ENCODE results near the gene CFL2. TPM values are rescaled to one million over a fixed set of nuclear protein-coding genes. Genes with fewer than 3 reads are reported as not detected.

CFL2 gene
- total RNA-seq, 1 donor from 2014 or later = 110 TPM

GRCh38 chr14:34722723-34723545, 8.5 kb upstream of the CFL2 start:
- no peaks in the 10 kb centered on the region for H3K36me3 Mint-ChIP-seq (ENCODE audit: low read depth, unreplicated experiment)
- no peak overlapping the region for H3K27ac Mint-ChIP-seq (ENCODE audit: unreplicated experiment)
- no peaks in the 10 kb centered on the region for H3K9me3 Mint-ChIP-seq (ENCODE audit: unreplicated experiment)
- peak; percentile 91 for TF ChIP-seq CTCF (IDR thresholded peaks at IDR 0.05; ENCODE audit: insufficient read depth, low read depth, low read length)
- no peak for TF ChIP-seq EZH2 (IDR thresholded peaks at IDR 0.05; ENCODE audit: insufficient read depth, low read length)
- Histone ChIP-seq H3K4me3 (ENCODE audit: insufficient read depth, low read depth, low read length) (no peak overlapping the region), H3K36me3 (ENCODE audit: insufficient read depth, low read length) (no peaks in the 10 kb centered on the region), H3K27ac (ENCODE audit: low read depth, low read length) (no peak overlapping the region), H3K79me2 (ENCODE audit: insufficient read depth, low read length) (no peaks in the 10 kb centered on the region), H3K4me2 (ENCODE audit: low read length) (peak overlapping the region; percentile 48), H3K9me3 (ENCODE audit: insufficient read depth, low read depth, low read length) (no peaks in the 10 kb centered on the region), H3K27me3 (ENCODE audit: insufficient read depth, low read length) (no peaks in the 10 kb centered on the region), H3K9ac (ENCODE audit: low read length) (no peak overlapping the region), H3K4me1 (ENCODE audit: insufficient read depth, low read length) (no peaks in the 10 kb centered on the region), H4K20me1 (ENCODE audit: insufficient read depth, low read length) (no peaks in the 10 kb centered on the region), H2AFZ (ENCODE audit: low read depth, low read length) (peak overlapping the region; percentile 36)
- H3K27me3 Mint-ChIP-seq (ENCODE audit: low read depth, unreplicated experiment) = no peaks in the 10 kb centered on the region
- DNase-seq (ENCODE audit: low read depth) = no peak
- FAIRE-seq = no peak
- no peak overlapping the region for H3K4me3 Mint-ChIP-seq (ENCODE audit: unreplicated experiment)
- H3K4me1 Mint-ChIP-seq (ENCODE audit: low read depth, unreplicated experiment) = peaks cover 11% of the 10 kb centered on the region

- H3K27me3 Mint-ChIP-seq (ENCODE audit: low read depth, unreplicated experiment) = no peaks in the 10 kb centered on the region
- no peak overlapping the region for H3K4me3 Mint-ChIP-seq (ENCODE audit: unreplicated experiment)
- no peak overlapping the region for H3K27ac Mint-ChIP-seq (ENCODE audit: unreplicated experiment)
- Histone ChIP-seq H3K9me3 (ENCODE audit: insufficient read depth, low read depth, low read length) (no peaks in the 10 kb centered on the region), H3K4me1 (ENCODE audit: insufficient read depth, low read length) (no peaks in the 10 kb centered on the region), H3K27me3 (ENCODE audit: insufficient read depth, low read length) (no peaks in the 10 kb centered on the region), H4K20me1 (ENCODE audit: insufficient read depth, low read length) (no peaks in the 10 kb centered on the region), H3K27ac (ENCODE audit: low read depth, low read length) (no peak overlapping the region), H2AFZ (ENCODE audit: low read depth, low read length) (no peak overlapping the region), H3K79me2 (ENCODE audit: insufficient read depth, low read length) (no peaks in the 10 kb centered on the region), H3K4me3 (ENCODE audit: insufficient read depth, low read depth, low read length) (no peak overlapping the region), H3K36me3 (ENCODE audit: insufficient read depth, low read length) (no peaks in the 10 kb centered on the region), H3K9ac (ENCODE audit: low read length) (no peak overlapping the region), H3K4me2 (ENCODE audit: low read length) (no peak overlapping the region)
- TF ChIP-seq EZH2 (IDR thresholded peaks at IDR 0.05; ENCODE audit: insufficient read depth, low read length) (no peak), CTCF (IDR thresholded peaks at IDR 0.05; ENCODE audit: insufficient read depth, low read depth, low read length) (no peak)
- H3K9me3 Mint-ChIP-seq (ENCODE audit: unreplicated experiment) = no peaks in the 10 kb centered on the region
- DNase-seq (ENCODE audit: low read depth) (no peak), FAIRE-seq (no peak)
- no peaks in the 10 kb centered on the region for H3K36me3 Mint-ChIP-seq (ENCODE audit: low read depth, unreplicated experiment)
- H3K4me1 Mint-ChIP-seq (ENCODE audit: low read depth, unreplicated experiment) = peaks cover 11% of the 10 kb centered on the region
Measured at GRCh38 chr14:34721129-34721528, 6.7 kb upstream of the CFL2 start.

GRCh38 chr14:34718750-34719304, 4.4 kb upstream of the CFL2 start:
- H3K4me1 Mint-ChIP-seq (ENCODE audit: low read depth, unreplicated experiment) = peaks cover 19% of the 10 kb centered on the region
- Histone ChIP-seq H2AFZ (ENCODE audit: low read depth, low read length) (no peak overlapping the region), H3K4me3 (ENCODE audit: insufficient read depth, low read depth, low read length) (no peak overlapping the region), H3K27me3 (ENCODE audit: insufficient read depth, low read length) (no peaks in the 10 kb centered on the region), H3K36me3 (ENCODE audit: insufficient read depth, low read length) (no peaks in the 10 kb centered on the region), H3K4me2 (ENCODE audit: low read length) (peak overlapping the region; percentile 3), H3K79me2 (ENCODE audit: insufficient read depth, low read length) (no peaks in the 10 kb centered on the region), H4K20me1 (ENCODE audit: insufficient read depth, low read length) (no peaks in the 10 kb centered on the region), H3K4me1 (ENCODE audit: insufficient read depth, low read length) (no peaks in the 10 kb centered on the region), H3K27ac (ENCODE audit: low read depth, low read length) (no peak overlapping the region), H3K9me3 (ENCODE audit: insufficient read depth, low read depth, low read length) (no peaks in the 10 kb centered on the region), H3K9ac (ENCODE audit: low read length) (no peak overlapping the region)
- peak overlapping the region; percentile 57 for H3K4me3 Mint-ChIP-seq (ENCODE audit: unreplicated experiment)
- FAIRE-seq = no peak
- H3K27ac Mint-ChIP-seq (ENCODE audit: unreplicated experiment) = peak overlapping the region; percentile 58
- H3K27me3 Mint-ChIP-seq (ENCODE audit: low read depth, unreplicated experiment) = no peaks in the 10 kb centered on the region
- no peaks in the 10 kb centered on the region for H3K36me3 Mint-ChIP-seq (ENCODE audit: low read depth, unreplicated experiment)
- DNase-seq (ENCODE audit: low read depth) = peak; percentile 74
- H3K9me3 Mint-ChIP-seq (ENCODE audit: unreplicated experiment) = no peaks in the 10 kb centered on the region
- no peak for TF ChIP-seq CTCF (IDR thresholded peaks at IDR 0.05; ENCODE audit: insufficient read depth, low read depth, low read length)
- no peak for TF ChIP-seq EZH2 (IDR thresholded peaks at IDR 0.05; ENCODE audit: insufficient read depth, low read length)

Data from astrocyte (in vitro differentiated cells and primary cell).